Colon (tissue), 2 donors: ENCODE measurements around the gene FOXP1.

ENCODE experiments used
- FAIRE-seq: peaks from 2 replicates; lab custom pipeline; 2012; peaks lifted over from hg19 to GRCh38; lab: Jason Lieb, UNC
- donor health status: control.
- donor health status: control.

The FOXP1 gene

GRCh38 chr3:71142441-71143161 lies 440.9 kb downstream of the FOXP1 start:
- no peak for FAIRE-seq

GRCh38 chr3:71140477-71140876 lies 443.1 kb downstream of the FOXP1 start:
- no peak for FAIRE-seq

GRCh38 chr3:71139496-71139895 lies 444.0 kb downstream of the FOXP1 start:
- FAIRE-seq: no peak

GRCh38 chr3:71138410-71138809 lies 445.1 kb downstream of the FOXP1 start:
- no peak for FAIRE-seq

GRCh38 chr3:71136276-71136675 lies 447.3 kb downstream of the FOXP1 start:
- FAIRE-seq: no peak

GRCh38 chr3:71135373-71136088 lies 448.0 kb downstream of the FOXP1 start:
- no peak for FAIRE-seq

- peak; percentile 10 for FAIRE-seq
These were observed 449.0 kb downstream of the FOXP1 start for GRCh38 chr3:71134521-71134920.

- no peak for FAIRE-seq
These were observed 449.7 kb downstream of the FOXP1 start for GRCh38 chr3:71133865-71134264.

GRCh38 chr3:71132995-71133730 lies 450.4 kb downstream of the FOXP1 start:
- FAIRE-seq: no peak

- no peak for FAIRE-seq
These were observed 451.9 kb downstream of the FOXP1 start for GRCh38 chr3:71131375-71132314.

- no peak for FAIRE-seq
These were observed 452.8 kb downstream of the FOXP1 start for GRCh38 chr3:71130471-71131374.

- no peak for FAIRE-seq
These were observed 453.7 kb downstream of the FOXP1 start for GRCh38 chr3:71129611-71130431.

- no peak for FAIRE-seq
These were observed 454.6 kb downstream of the FOXP1 start for GRCh38 chr3:71128961-71129360.

GRCh38 chr3:71127844-71128243 lies 455.7 kb downstream of the FOXP1 start:
- no peak for FAIRE-seq

- FAIRE-seq: no peak
These were observed 456.3 kb downstream of the FOXP1 start for GRCh38 chr3:71127052-71127831.

- FAIRE-seq: no peak
These were observed 457.8 kb downstream of the FOXP1 start for GRCh38 chr3:71125738-71126137.

GRCh38 chr3:71124048-71124447 lies 459.5 kb downstream of the FOXP1 start:
- no peak for FAIRE-seq

- no peak for FAIRE-seq
These were observed 460.9 kb downstream of the FOXP1 start for GRCh38 chr3:71122641-71123040.
